Activated naive CD4-positive, alpha-beta T cell treated with anti-CD3 and anti-CD28 coated beads for 36 hours (primary cell): ENCODE data around the gene WDR20. TPM values are rescaled to one million over a fixed set of nuclear protein-coding genes. Genes with fewer than 3 reads are reported as not detected.

ENCODE experiments used
- CTCF ChIA-PET: fragments of 350-600 bp; sonication (Branson Sonifier 250); formaldehyde crosslinking; loops from one replicate; lab custom pipeline; 2021; ENCODE audit warnings: antibody characterized with exemption; lab: Charles Lee
- DNase-seq: peaks from one replicate; pipeline ENCODE4 v3.0.0-alpha.2; 2020
- H3K27ac Mint-ChIP-seq: one replicate; pipeline ENCODE4 v1.8.0; 2021; ENCODE audit warnings: mild to moderate bottlenecking, mixed read lengths
- H3K27me3 Mint-ChIP-seq: one replicate; pipeline ENCODE4 v1.8.0; 2021; ENCODE audit warnings: low read depth, mixed read lengths
- H3K36me3 Mint-ChIP-seq: one replicate; pipeline ENCODE4 v1.8.0; 2021; ENCODE audit warnings: low read depth, mixed read lengths
- H3K4me1 Mint-ChIP-seq: one replicate; pipeline ENCODE4 v1.8.0; 2021; ENCODE audit warnings: low read depth, mixed read lengths
- H3K4me3 Mint-ChIP-seq: one replicate; pipeline ENCODE4 v1.8.0; 2021; ENCODE audit warnings: mild to moderate bottlenecking, moderate library complexity, mixed read lengths
- H3K9me3 Mint-ChIP-seq: one replicate; pipeline ENCODE4 v1.8.0; 2021; ENCODE audit warnings: mixed read lengths
- intact Hi-C: fragments of 100-400 bp; cut with micrococcal nuclease; formaldehyde crosslinking; loops from one replicate; pipeline ENCODE4 v1.15.1; 2023
- total RNA-seq, 2 experiments: library from RNA; stranded (reverse); gene quantifications; one replicate each; pipeline ENCODE4 v1.2.3, GENCODE V29; 2021

WDR20 gene
- total RNA-seq, 2 experiments from 2014 or later: 20.5 to 21.4 TPM

GRCh38 chr14:102188187-102188586 is 48.5 kb downstream of the WDR20 start:
- intact Hi-C loops: loop anchor here (10.0 kb wide), 1 partner anchor 627 kb away; no protein-coding TSS in a partner anchor
- CTCF ChIA-PET: interaction anchor here (1.0 kb wide), 2 partner anchors 11 to 92 kb away, joined by 3 read pairs; no protein-coding TSS in a partner anchor
- Mint-ChIP-seq H3K27me3 (no peaks in the 10 kb centered on the region), H3K9me3 (no peaks in the 10 kb centered on the region), H3K4me3 (no peak overlapping the region), H3K27ac (no peak overlapping the region), H3K4me1 (peaks cover 59% of the 10 kb centered on the region), H3K36me3 (no peaks in the 10 kb centered on the region)
- DNase-seq: no peak

DNA sequence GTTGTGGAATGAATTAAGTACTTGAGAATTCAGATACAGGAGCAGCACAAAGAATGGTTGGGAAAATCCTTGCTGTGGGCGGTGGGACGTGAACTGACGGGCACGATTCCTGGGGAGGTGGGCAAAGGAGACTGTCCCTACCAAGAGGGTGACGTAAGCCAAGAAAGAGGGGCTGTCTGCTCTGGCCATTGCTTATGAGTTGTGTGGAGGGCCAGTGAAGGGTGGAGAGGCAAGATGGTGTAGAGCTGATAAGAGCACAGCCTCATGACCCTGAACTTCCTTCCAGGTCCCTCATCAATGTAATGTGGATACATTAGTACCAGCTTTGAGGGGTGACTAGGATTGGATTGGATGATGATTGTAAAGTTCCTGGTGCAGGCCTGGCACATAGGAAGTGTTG is 50.2 kb downstream of the WDR20 start:
- Mint-ChIP-seq H3K4me3 (no peak overlapping the region), H3K36me3 (peaks cover 1% of the 10 kb centered on the region), H3K27me3 (no peaks in the 10 kb centered on the region), H3K4me1 (peaks cover 52% of the 10 kb centered on the region), H3K9me3 (no peaks in the 10 kb centered on the region), H3K27ac (no peak overlapping the region)
- intact Hi-C loops: loop anchor here (10.0 kb wide), 1 partner anchor 625 kb away; no protein-coding TSS in a partner anchor
- DNase-seq: no peak
- CTCF ChIA-PET: no interaction called here

DNA sequence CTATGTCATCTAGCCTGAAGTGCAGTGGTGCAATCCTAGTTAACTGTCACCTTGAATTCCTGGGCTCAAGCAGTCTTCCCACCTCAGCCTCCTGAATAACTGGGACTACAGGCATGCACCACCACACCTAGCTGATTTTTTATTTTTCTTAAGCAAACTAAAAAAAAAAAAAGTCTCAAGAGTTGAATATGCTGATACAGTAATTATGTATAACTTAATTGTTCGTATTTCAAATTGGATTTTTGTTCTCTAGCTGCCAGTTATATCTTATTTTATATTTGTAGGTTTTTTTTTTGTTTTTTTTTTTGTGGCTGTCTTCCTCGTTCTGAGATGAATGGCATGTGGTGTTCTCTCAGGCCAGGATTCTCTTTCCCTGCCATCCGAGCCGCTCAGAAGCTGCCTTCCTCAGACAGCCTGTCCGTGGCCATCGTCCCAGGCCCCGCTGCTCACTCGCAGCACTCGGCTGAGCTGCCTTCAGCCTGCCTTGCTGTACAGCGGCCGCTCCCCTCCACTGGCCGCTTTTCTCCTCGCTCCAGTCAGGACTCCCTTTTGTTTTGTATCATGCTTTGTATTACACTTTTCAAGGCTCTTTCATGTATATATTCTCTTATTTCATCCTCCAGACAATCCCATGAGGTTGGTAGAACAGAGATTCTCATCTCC is 53.3 kb downstream of the WDR20 start:
- Mint-ChIP-seq H3K36me3 (peaks cover 20% of the 10 kb centered on the region), H3K9me3 (no peaks in the 10 kb centered on the region), H3K4me3 (no peak overlapping the region), H3K27me3 (no peaks in the 10 kb centered on the region), H3K4me1 (peaks cover 48% of the 10 kb centered on the region), H3K27ac (no peak overlapping the region)
- no peak for DNase-seq
- intact Hi-C loops: no loop called here
- CTCF ChIA-PET: interaction anchor here (0.9 kb wide), 1 partner anchor 43 kb away, joined by 3 read pairs; no protein-coding TSS in a partner anchor

- intact Hi-C loops: no loop called here
- DNase-seq: no peak
- no peaks in the 10 kb centered on the region for H3K9me3 Mint-ChIP-seq
- CTCF ChIA-PET: no interaction called here
- H3K27me3 Mint-ChIP-seq: no peaks in the 10 kb centered on the region
- H3K4me3 Mint-ChIP-seq: no peak overlapping the region
- H3K27ac Mint-ChIP-seq: no peak overlapping the region
- H3K4me1 Mint-ChIP-seq: peaks cover 62% of the 10 kb centered on the region
- peaks cover 31% of the 10 kb centered on the region for H3K36me3 Mint-ChIP-seq
Measured at GRCh38 chr14:102194856-102195255, 55.2 kb downstream of the WDR20 start.

GRCh38 chr14:102195446-102195845 is 55.7 kb downstream of the WDR20 start:
- no peak overlapping the region for H3K27ac Mint-ChIP-seq
- DNase-seq: no peak
- H3K9me3 Mint-ChIP-seq: no peaks in the 10 kb centered on the region
- CTCF ChIA-PET: no interaction called here
- H3K36me3 Mint-ChIP-seq: peaks cover 34% of the 10 kb centered on the region
- intact Hi-C loops: no loop called here
- H3K4me1 Mint-ChIP-seq: peaks cover 65% of the 10 kb centered on the region
- H3K4me3 Mint-ChIP-seq: no peak overlapping the region
- H3K27me3 Mint-ChIP-seq: no peaks in the 10 kb centered on the region

DNA sequence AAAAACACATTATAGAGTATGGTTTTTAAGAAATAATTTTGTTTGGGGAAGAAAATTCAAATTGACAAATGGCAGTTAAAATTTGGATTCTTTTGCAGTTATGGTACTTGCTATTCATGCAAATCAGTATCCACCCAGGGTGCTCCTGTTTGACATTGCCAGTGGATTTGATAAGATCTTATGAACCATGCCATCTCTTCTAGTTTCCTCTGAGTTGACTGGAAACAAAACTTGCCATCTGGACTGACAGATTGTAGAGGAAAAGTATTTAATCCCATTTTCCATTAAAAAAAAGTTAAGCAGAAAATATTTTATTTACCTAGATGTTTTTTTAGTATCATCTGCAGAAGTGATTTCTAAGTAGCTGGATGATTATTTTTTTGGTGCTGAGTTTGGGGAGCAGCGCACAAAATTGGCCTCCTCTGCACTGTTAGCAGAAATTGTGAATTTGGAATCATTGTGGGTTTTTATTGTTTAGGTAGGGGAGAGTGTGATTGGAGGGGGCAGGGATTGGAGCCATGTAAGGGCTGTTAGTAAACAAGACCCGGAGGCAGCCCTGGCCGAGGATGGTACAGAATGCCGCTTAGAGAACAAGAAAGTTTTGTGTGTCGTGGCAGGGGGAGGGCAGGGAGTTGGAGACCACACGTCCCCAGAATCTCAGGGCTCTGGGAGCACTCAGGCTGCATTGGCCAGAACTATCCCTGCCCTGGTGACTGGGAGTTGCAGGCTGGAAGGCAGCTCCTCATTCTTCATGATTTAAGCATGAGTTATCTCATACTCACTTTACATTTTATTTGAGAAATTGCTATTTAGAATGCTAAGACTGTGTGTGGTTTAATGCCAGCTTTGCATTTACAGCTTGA is 56.6 kb downstream of the WDR20 start:
- CTCF ChIA-PET: no interaction called here
- H3K27ac Mint-ChIP-seq: no peak overlapping the region
- no peak for DNase-seq
- no peaks in the 10 kb centered on the region for H3K9me3 Mint-ChIP-seq
- intact Hi-C loops: no loop called here
- no peaks in the 10 kb centered on the region for H3K27me3 Mint-ChIP-seq
- H3K4me3 Mint-ChIP-seq: no peak overlapping the region
- peaks cover 34% of the 10 kb centered on the region for H3K36me3 Mint-ChIP-seq
- H3K4me1 Mint-ChIP-seq: peaks cover 69% of the 10 kb centered on the region

DNA sequence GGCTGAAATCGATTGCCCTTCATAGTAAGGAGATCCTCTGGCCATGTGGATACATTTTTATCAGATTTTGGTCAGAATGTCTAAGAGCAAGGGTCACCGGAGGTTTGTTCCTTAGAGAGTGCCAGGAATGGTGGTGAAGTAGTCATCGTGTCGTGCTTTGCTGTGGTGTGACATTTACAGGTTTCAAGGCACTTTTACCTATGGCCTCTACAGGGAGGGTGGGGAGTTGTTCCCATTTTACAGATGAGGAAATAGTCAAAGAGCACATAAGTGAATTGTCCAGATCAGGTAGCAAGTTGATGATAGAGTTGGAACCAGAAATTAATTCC is 57.2 kb downstream of the WDR20 start:
- intact Hi-C loops: no loop called here
- no peak for DNase-seq
- Mint-ChIP-seq H3K36me3 (peaks cover 34% of the 10 kb centered on the region), H3K27ac (no peak overlapping the region), H3K9me3 (no peaks in the 10 kb centered on the region), H3K4me3 (no peak overlapping the region), H3K27me3 (no peaks in the 10 kb centered on the region), H3K4me1 (peaks cover 72% of the 10 kb centered on the region)
- CTCF ChIA-PET: no interaction called here

DNA sequence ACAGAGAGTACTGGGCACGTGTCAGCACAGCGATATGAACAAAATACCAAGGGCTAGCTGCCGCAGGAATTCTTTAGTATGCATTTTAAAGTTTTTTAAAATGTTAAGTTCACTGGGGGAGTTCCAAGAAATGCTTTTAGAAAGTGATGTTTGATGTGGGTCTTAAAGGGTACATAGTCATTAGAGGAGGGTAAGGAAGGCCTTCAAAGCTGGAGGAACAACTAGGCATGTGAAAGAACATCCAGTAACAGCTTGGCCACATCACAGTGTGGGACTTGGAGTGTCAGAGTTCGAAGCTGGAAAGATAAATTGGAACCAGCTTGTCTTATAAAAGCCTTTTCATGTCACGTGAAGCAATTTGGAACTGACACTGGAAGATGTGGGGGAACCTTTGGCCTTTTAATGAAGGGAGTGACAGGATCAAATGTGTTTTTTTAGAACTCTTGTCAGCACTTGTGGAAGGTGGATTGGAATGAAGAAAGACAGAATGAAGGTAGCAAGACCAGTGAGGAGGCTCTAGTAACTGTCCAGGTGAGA is 57.7 kb downstream of the WDR20 start:
- H3K9me3 Mint-ChIP-seq: no peaks in the 10 kb centered on the region
- no peak overlapping the region for H3K27ac Mint-ChIP-seq
- no peak for DNase-seq
- H3K36me3 Mint-ChIP-seq: peaks cover 34% of the 10 kb centered on the region
- peaks cover 75% of the 10 kb centered on the region for H3K4me1 Mint-ChIP-seq
- CTCF ChIA-PET: no interaction called here
- intact Hi-C loops: no loop called here
- H3K27me3 Mint-ChIP-seq: no peaks in the 10 kb centered on the region
- H3K4me3 Mint-ChIP-seq: no peak overlapping the region

- CTCF ChIA-PET: interaction anchor here (1.1 kb wide), 1 partner anchor 116 kb away, joined by 4 read pairs; no protein-coding TSS in a partner anchor
- Mint-ChIP-seq H3K9me3 (no peaks in the 10 kb centered on the region), H3K36me3 (peaks cover 32% of the 10 kb centered on the region), H3K27ac (peak overlapping the region; percentile 2), H3K4me1 (peaks cover 61% of the 10 kb centered on the region), H3K27me3 (no peaks in the 10 kb centered on the region), H3K4me3 (no peak overlapping the region)
- peak; percentile 20 for DNase-seq
- intact Hi-C loops: loop anchor here (1.0 to 10.0 kb wide), 4 partner anchors 17 to 236 kb away; partner anchors contain the start of genes DYNC1H1 and WDR20
Measured at GRCh38 chr14:102200690-102201352, 61.1 kb downstream of the WDR20 start.

DNA sequence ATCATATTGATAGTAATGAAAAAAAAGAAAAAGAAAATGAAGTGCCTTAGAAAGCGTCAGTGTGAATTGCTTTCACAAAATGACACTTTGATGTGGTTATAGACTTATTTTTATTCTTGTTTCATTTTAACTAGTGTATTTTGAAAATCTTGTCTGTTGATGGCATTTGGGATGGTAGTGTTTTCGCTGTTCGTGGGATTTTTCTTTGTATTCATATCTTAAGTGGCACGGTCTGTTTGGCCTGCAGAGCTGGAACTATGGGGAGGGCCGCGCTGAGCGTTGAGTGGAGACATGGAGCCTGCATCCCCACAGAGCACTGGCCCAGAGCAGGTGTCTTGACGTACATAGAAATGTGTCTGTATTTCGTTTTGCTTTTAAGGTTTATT is 61.6 kb downstream of the WDR20 start:
- intact Hi-C loops: loop anchor here (1.0 to 10.0 kb wide), 4 partner anchors 17 to 237 kb away; partner anchors contain the start of genes DYNC1H1 and WDR20
- CTCF ChIA-PET: no interaction called here
- Mint-ChIP-seq H3K9me3 (no peaks in the 10 kb centered on the region), H3K4me3 (no peak overlapping the region), H3K36me3 (peaks cover 29% of the 10 kb centered on the region), H3K27me3 (no peaks in the 10 kb centered on the region), H3K27ac (peak overlapping the region; percentile 68), H3K4me1 (peaks cover 56% of the 10 kb centered on the region)
- DNase-seq: peak; percentile 47

DNA sequence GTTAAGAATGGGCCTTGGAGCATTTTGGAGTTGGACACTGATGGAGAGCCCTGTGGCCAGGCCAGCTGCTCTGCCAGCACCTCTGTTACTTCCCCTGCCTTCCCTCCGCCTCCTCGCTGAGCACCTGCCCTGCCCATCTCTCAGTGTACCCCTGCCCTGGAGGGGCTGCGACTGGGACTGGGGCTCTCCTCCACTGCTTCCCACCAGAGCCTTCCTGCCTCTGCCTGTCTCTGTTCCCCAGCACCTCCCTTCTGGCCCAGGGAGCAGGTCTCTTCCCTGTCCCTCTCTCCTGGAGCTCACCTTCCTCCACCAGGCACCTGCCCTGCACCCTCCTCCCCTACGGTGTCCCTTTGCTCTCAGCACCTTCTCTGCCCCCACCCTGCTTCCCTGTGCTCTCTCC is 62.1 kb downstream of the WDR20 start:
- Mint-ChIP-seq H3K27me3 (no peaks in the 10 kb centered on the region), H3K36me3 (peaks cover 26% of the 10 kb centered on the region), H3K4me1 (peaks cover 52% of the 10 kb centered on the region), H3K27ac (peak overlapping the region; percentile 68), H3K9me3 (no peaks in the 10 kb centered on the region), H3K4me3 (no peak overlapping the region)
- DNase-seq: no peak
- intact Hi-C loops: loop anchor here (1.0 to 10.0 kb wide), 4 partner anchors 17 to 237 kb away; partner anchors contain the start of genes DYNC1H1 and WDR20
- CTCF ChIA-PET: interaction anchor here (0.6 kb wide), 1 partner anchor 437 kb away, joined by 4 read pairs; no protein-coding TSS in a partner anchor

- H3K4me3 Mint-ChIP-seq: no peak overlapping the region
- CTCF ChIA-PET: interaction anchor here (0.7 kb wide), 1 partner anchor 105 kb away, joined by 4 read pairs; no protein-coding TSS in a partner anchor
- H3K4me1 Mint-ChIP-seq: peaks cover 41% of the 10 kb centered on the region
- no peak for DNase-seq
- no peak overlapping the region for H3K27ac Mint-ChIP-seq
- H3K27me3 Mint-ChIP-seq: no peaks in the 10 kb centered on the region
- H3K9me3 Mint-ChIP-seq: no peaks in the 10 kb centered on the region
- intact Hi-C loops: loop anchor here (10.0 kb wide), 1 partner anchor 238 kb away; the partner anchor contains the start of gene DYNC1H1
- peaks cover 15% of the 10 kb centered on the region for H3K36me3 Mint-ChIP-seq
Measured at GRCh38 chr14:102202944-102203343, 63.2 kb downstream of the WDR20 start.
